Activated T-helper 9 cell treated with anti-CD3 and anti-CD28 coated beads, Interleukin-2, amount 50 U/mL, for 16 hours (primary cell): ENCODE measurements around the gene YPEL1.
A peak's percentile ranks its signal among the peaks of the same experiment; 100 is the strongest.

Experiments
- DNase-seq: peaks from one replicate; pipeline ENCODE4 v3.0.0-alpha.2; 2020; ENCODE audit warnings: low read depth

YPEL1 gene

GRCh38 chr22:21657020-21657359 is 78.6 kb downstream of the YPEL1 start:
- no peak for DNase-seq

- no peak for DNase-seq
These were observed 82.7 kb downstream of the YPEL1 start for GRCh38 chr22:21652547-21653545.

- DNase-seq = peak; percentile 74
These were observed 83.5 kb downstream of the YPEL1 start for GRCh38 chr22:21652010-21652546.

GRCh38 chr22:21651521-21652009 is 84.0 kb downstream of the YPEL1 start:
- DNase-seq = no peak

GRCh38 chr22:21650823-21651520 is 84.6 kb downstream of the YPEL1 start:
- no peak for DNase-seq

- DNase-seq = no peak
These were observed 85.3 kb downstream of the YPEL1 start for GRCh38 chr22:21650280-21650679.
